Pulmonary artery endothelial cell (primary cell): ENCODE results near the gene SLC16A13. TPM values are rescaled to one million over a fixed set of nuclear protein-coding genes. Genes with fewer than 3 reads are reported as not detected.
A peak's percentile ranks its signal among the peaks of the same experiment; 100 is the strongest.
"Not testable (repeated sequence)": the region's sequence is repeated elsewhere in the genome, so short reads cannot be mapped to it uniquely, and the experiment has no call there.

Source experiments
- DNase-seq: peaks from one replicate; pipeline ENCODE4 v3.0.0-alpha.2; 2011; ENCODE audit warnings: low read depth, low spot score
- total RNA-seq: library from RNA; depleted of rRNA; stranded (reverse); fragments of >200 nt; gene quantifications from 2 replicates; pipeline ENCODE4 v1.2.3, GENCODE V29; 2014

Gene SLC16A13
- total RNA-seq, 1 donor from 2014 or later: 0.92 TPM

- no peak for DNase-seq
Measured at GRCh38 chr17:7064261-7064660, 28.4 kb downstream of the SLC16A13 start.

- no peak for DNase-seq
Measured at GRCh38 chr17:7067198-7067597, 31.4 kb downstream of the SLC16A13 start.

- DNase-seq: no peak
Measured at GRCh38 chr17:7068268-7068667, 32.5 kb downstream of the SLC16A13 start.

- DNase-seq: no peak
Measured at GRCh38 chr17:7070712-7071111, 34.9 kb downstream of the SLC16A13 start.

GRCh38 chr17:7072406-7072805, 36.6 kb downstream of the SLC16A13 start:
- no peak for DNase-seq

- no peak for DNase-seq
Measured at GRCh38 chr17:7074931-7075330, 39.1 kb downstream of the SLC16A13 start.

- no peak for DNase-seq
Measured at GRCh38 chr17:7077911-7078546, 42.2 kb downstream of the SLC16A13 start.

- DNase-seq: no peak
Measured at GRCh38 chr17:7078711-7079110, 42.9 kb downstream of the SLC16A13 start.

- no peak for DNase-seq
Measured at GRCh38 chr17:7079581-7080455, 44.0 kb downstream of the SLC16A13 start, which contains the start of gene CLEC10A. Gene CLEC10A, minus strand, starts transcription at chr17:7080251. Its CDS starts 1,439 bp downstream, at chr17:7078812.

GRCh38 chr17:7080456-7081041, 44.7 kb downstream of the SLC16A13 start:
- DNase-seq: no peak

GRCh38 chr17:7081341-7082062, 45.7 kb downstream of the SLC16A13 start:
- no peak for DNase-seq

GRCh38 chr17:7083592-7083991, 47.8 kb downstream of the SLC16A13 start:
- no peak for DNase-seq

- peak; percentile 36 for DNase-seq
Measured at GRCh38 chr17:7084088-7084487, 48.3 kb downstream of the SLC16A13 start.

- DNase-seq: not testable (repeated sequence)
Measured at GRCh38 chr17:7088442-7088841, 52.6 kb downstream of the SLC16A13 start.

- not testable (repeated sequence) for DNase-seq
Measured at GRCh38 chr17:7089570-7089969, 53.8 kb downstream of the SLC16A13 start.

Other genes starting within 250 kb of the SLC16A13 start
- not detected in 2 replicates for gene TEKT1, start 204.3 kb upstream of the SLC16A13 start, total RNA-seq
- gene ALOX12, start 40.0 kb upstream of the SLC16A13 start, total RNA-seq: not detected in 2 replicates
- 54.3 and 60.5 TPM in 2 replicates for gene RNASEK, start 23.4 kb upstream of the SLC16A13 start, total RNA-seq
- gene BCL6B, start 13.0 kb upstream of the SLC16A13 start, total RNA-seq: 101 and 117 TPM in 2 replicates
- gene SLC16A11, start 8.1 kb downstream of the SLC16A13 start, total RNA-seq: 0.26 and 0.78 TPM in 2 replicates
- gene CLEC10A, start 44.2 kb downstream of the SLC16A13 start, total RNA-seq: 0.07 and 0.14 TPM in 2 replicates
- gene ASGR2, start 78.8 kb downstream of the SLC16A13 start, total RNA-seq: not detected in 2 replicates
- gene ASGR1, start 143.4 kb downstream of the SLC16A13 start, total RNA-seq: 10.6 and 16.4 TPM in 2 replicates
- gene DLG4, start 183.8 kb downstream of the SLC16A13 start, total RNA-seq: 11.3 and 12.5 TPM in 2 replicates
- 184 and 219 TPM in 2 replicates for gene ACADVL, start 183.9 kb downstream of the SLC16A13 start, total RNA-seq
- 35.2 and 40.4 TPM in 2 replicates for gene DVL2, start 198.5 kb downstream of the SLC16A13 start, total RNA-seq
- gene PHF23, start 203.4 kb downstream of the SLC16A13 start, total RNA-seq: 47.1 and 49.1 TPM in 2 replicates
- 101 and 120 TPM in 2 replicates for gene GABARAP, start 206.4 kb downstream of the SLC16A13 start, total RNA-seq
- 28.8 and 30.7 TPM in 2 replicates for gene CTDNEP1, start 215.7 kb downstream of the SLC16A13 start, total RNA-seq
- gene ELP5, start 216.2 kb downstream of the SLC16A13 start, total RNA-seq: 38.2 and 42.3 TPM in 2 replicates
- 20.7 and 26.8 TPM in 2 replicates for gene CLDN7, start 226.5 kb downstream of the SLC16A13 start, total RNA-seq
- 0.07 and 0.11 TPM in 2 replicates for gene SLC2A4, start 245.7 kb downstream of the SLC16A13 start, total RNA-seq